Heart left ventricle (tissue), 16 donors: ENCODE results near the gene PLEKHM3. TPM values are rescaled to one million over a fixed set of nuclear protein-coding genes. Genes with fewer than 3 reads are reported as not detected.
A peak's percentile ranks its signal among the peaks of the same experiment; 100 is the strongest.

Experiments used
- ATAC-seq, 4 donors: fragments of 200-7000 bp; cut with Tn5 transposase; one replicate each; pipeline ENCODE4 v1.9.1; 2020 to 2022; ENCODE audit warnings: moderate library complexity in 4 of 4, mild to moderate bottlenecking in 3 of 4, moderate number of reproducible peaks in 1 of 4
- DNase-seq, 5 donors: peaks; one replicate each; pipeline ENCODE4 v3.0.0-alpha.2; 2020
- H3K27ac ChIP-seq, 12 donors: fragments of 200-600 bp; sonication (generic) in 4 of 12; one replicate each; pipeline versions ENCODE4 v1.5.0 to v1.8.0; 2016 to 2022; ENCODE audit warnings: mild to moderate bottlenecking in 2 of 12
- H3K27me3 ChIP-seq, 9 donors: fragments of 200-600 bp; sonication (generic) in 2 of 9; one replicate each; pipeline versions ENCODE4 v1.5.1 to v1.8.0; 2016 to 2022; ENCODE audit warnings: mild to moderate bottlenecking in 3 of 9
- H3K36me3 ChIP-seq, 9 donors: fragments of 200-600 bp; sonication (generic) in 2 of 9; one replicate each; pipeline versions ENCODE4 v1.5.0 to v1.8.0; 2018 to 2022; ENCODE audit warnings: mild to moderate bottlenecking in 2 of 9
- H3K4me1 ChIP-seq, 12 donors: fragments of 200-600 bp; sonication (generic) in 4 of 12; one replicate each; pipeline versions ENCODE4 v1.5.0 to v1.8.0; 2016 to 2022; ENCODE audit warnings: mild to moderate bottlenecking in 3 of 12
- H3K4me3 ChIP-seq, 12 donors: fragments of 200-600 bp; sonication (generic) in 4 of 12; one replicate each; pipeline versions ENCODE4 v1.5.0 to v1.8.0; 2017 to 2022; ENCODE audit warnings: mild to moderate bottlenecking in 9 of 12, moderate library complexity in 4 of 12
- H3K9me3 ChIP-seq, 12 donors: fragments of 200-600 bp; sonication (generic) in 4 of 12; one replicate each; pipeline versions ENCODE4 v1.5.0 to v1.8.0; 2016 to 2022; ENCODE audit warnings: mild to moderate bottlenecking in 1 of 12
- POLR2A ChIP-seq, 2 donors: fragments of 450-650 bp; IDR thresholded peaks; one replicate each; pipeline ENCODE4 v1.6.1; 2017; ENCODE audit warnings: antibody characterized with exemption in 2 of 2, mild to moderate bottlenecking in 2 of 2, moderate library complexity in 2 of 2
- WGBS, 4 donors: extraction: QIAGEN DNeasy Blood & Tissue Kit in 2 of 4; methylation state at CpG; one replicate each; pipeline versions ENCODE4 v1.1.5 to v1.1.7; 2013 to 2018; 5-methylcytosine and 5-hydroxymethylcytosine counted together
- intact Hi-C, 10 donors: fragments of 100-400 bp; cut with DNase I; formaldehyde crosslinking; loops; one replicate each; pipeline versions ENCODE4 v1.11.1 to v1.14.2; 2022
- polyA plus RNA-seq, 2 donors: library from polyadenylated mRNA; stranded (reverse); fragments of 200-250 nt; gene quantifications; one replicate each; pipeline ENCODE4 v1.2.3, GENCODE V29; 2013
- total RNA-seq, 9 donors: library from RNA; depleted of rRNA in 2 of 9; stranded (reverse); fragments of >200 nt in 2 of 9; fragmentation: NEBNext Ultra II Directional in 3 of 9; extraction: Animal tissue kit (Norgen Biotek cat#: 25700) in 3 of 9; gene quantifications; one replicate each; pipeline versions ENCODE4 v1.1.0 to v1.2.4, GENCODE V29; 2016 to 2023
- TF ChIP-seq, protein P1 (sequence below), 12 donors: fragments of 200-600 bp; sonication (generic) in 4 of 12; IDR thresholded peaks; one replicate each; pipeline versions ENCODE4 v1.5.0 to v1.8.0; 2018 to 2022; ENCODE audit warnings: antibody characterized with exemption in 12 of 12, mild to moderate bottlenecking in 5 of 12
- donor health status: ischemic (EF 13 %, LVEDD 7.1; RV severe dilation, severe dysfunction).
- donor health status: healthy with polysubstance abuse.
- donor health status: DM: no; HTN: yes; CAD: no.
- donor health status: DM: no; HTN: no; CAD: no.
- donor health status: ischemic (EF 25% LVEDD 6.9; RV normal size, moderate dysfunction).
- donor health status: ischemic (EF 25% LVEDD 5.7; RV mildly dilated, moderate dysfunction).
- donor health status: healthy.
- donor health status: DM: yes; HTN: yes; CAD: no.
- donor health status: ischemic (EF 35%, LVEDD 5.7; RV mildly dilated, moderate dysfunction).
- donor health status: nonischemic (EF 11% LVEDD 7.7; RV severe dilation, severe dysfunction).
- donor health status: DM: yes; HTN: yes; CAD: no.
- donor health status: PGD.
- donor health status: ischemic (EF 29% LVEDD 5.4; RV normal size, mild dysfunction).
- donor health status: nonischemic (EF 23%, LVEDD 6.1; RV moderate dilation, normal function).

PLEKHM3 gene
- total and polyA plus RNA-seq, 11 donors = 5.2 to 28.3 (median 17.0) TPM

DNA sequence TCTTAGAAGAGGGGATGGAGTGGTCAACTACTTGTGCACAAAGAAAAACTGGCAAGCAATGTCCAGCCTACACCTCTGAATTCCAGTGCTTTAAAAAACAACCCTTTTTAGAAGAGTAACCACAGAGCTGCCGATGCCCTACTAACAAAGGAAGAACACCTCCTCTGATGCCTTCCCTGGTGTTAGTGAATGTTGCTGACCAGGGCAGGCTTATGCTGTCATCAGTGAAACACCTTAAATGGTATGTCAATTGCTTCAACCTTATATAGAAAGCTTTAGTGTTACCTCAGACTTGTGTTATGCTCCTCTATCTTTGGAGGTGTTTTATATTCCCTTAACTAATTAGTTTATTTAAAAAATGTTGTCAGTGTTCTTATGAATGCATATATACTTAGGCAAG, 175.9 kb downstream of the PLEKHM3 start:
- no peaks in the 10 kb centered on the region for H3K36me3 ChIP-seq
- H3K4me3 ChIP-seq = no peak overlapping the region
- DNase-seq (no peak), ATAC-seq (no peak)
- no peak overlapping the region for H3K27ac ChIP-seq
- H3K9me3 ChIP-seq = no peaks in the 10 kb centered on the region
- H3K4me1 ChIP-seq = peaks cover 0 to 23% (median 12%) of the 10 kb centered on the region in 12 donors
- WGBS, 4 donors = 67 to 80% (median 73%) methylated on average over 1 of the region's 1 CpG
- TF ChIP-seq, protein P1, sequence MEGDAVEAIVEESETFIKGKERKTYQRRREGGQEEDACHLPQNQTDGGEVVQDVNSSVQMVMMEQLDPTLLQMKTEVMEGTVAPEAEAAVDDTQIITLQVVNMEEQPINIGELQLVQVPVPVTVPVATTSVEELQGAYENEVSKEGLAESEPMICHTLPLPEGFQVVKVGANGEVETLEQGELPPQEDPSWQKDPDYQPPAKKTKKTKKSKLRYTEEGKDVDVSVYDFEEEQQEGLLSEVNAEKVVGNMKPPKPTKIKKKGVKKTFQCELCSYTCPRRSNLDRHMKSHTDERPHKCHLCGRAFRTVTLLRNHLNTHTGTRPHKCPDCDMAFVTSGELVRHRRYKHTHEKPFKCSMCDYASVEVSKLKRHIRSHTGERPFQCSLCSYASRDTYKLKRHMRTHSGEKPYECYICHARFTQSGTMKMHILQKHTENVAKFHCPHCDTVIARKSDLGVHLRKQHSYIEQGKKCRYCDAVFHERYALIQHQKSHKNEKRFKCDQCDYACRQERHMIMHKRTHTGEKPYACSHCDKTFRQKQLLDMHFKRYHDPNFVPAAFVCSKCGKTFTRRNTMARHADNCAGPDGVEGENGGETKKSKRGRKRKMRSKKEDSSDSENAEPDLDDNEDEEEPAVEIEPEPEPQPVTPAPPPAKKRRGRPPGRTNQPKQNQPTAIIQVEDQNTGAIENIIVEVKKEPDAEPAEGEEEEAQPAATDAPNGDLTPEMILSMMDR (IDR thresholded peaks at IDR 0.05) = no peak
- TF ChIP-seq POLR2A (IDR thresholded peaks at IDR 0.05) = no peak
- intact Hi-C loops = no loop called here
- no peaks in the 10 kb centered on the region for H3K27me3 ChIP-seq

DNA sequence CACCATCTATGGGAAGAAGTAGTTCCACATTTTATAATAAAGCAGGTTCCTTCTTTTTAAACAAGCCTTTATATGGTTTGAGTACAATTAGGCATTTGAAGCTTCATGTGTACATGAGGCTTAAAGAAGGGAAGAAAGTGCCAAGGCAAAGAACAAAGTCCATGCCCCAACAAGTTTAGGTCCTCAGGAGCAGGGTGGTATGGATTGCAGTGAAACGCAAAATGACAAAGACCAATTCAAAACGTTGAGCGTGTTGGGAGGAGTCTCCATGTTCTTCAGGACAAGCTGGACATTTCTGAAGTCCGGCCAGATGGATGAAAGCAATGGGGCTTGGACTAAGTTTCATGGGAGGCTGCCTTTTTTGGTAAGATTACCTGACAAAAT, 176.8 kb downstream of the PLEKHM3 start:
- WGBS, 4 donors = 93 to 95% (median 94%) methylated on average over 4 of the region's 4 CpGs
- DNase-seq (no peak), ATAC-seq (no peak)
- H3K4me1 ChIP-seq = peaks cover 0 to 23% (median 12%) of the 10 kb centered on the region in 12 donors
- peak overlapping the region in 1 of 12 donors; percentile 14 for H3K27ac ChIP-seq
- H3K27me3 ChIP-seq = no peaks in the 10 kb centered on the region
- intact Hi-C loops = no loop called here
- H3K9me3 ChIP-seq = no peaks in the 10 kb centered on the region
- no peaks in the 10 kb centered on the region for H3K36me3 ChIP-seq
- H3K4me3 ChIP-seq = no peak overlapping the region
- no peak for TF ChIP-seq POLR2A (IDR thresholded peaks at IDR 0.05)
- TF ChIP-seq, protein P1 (IDR thresholded peaks at IDR 0.05) = no peak

DNA sequence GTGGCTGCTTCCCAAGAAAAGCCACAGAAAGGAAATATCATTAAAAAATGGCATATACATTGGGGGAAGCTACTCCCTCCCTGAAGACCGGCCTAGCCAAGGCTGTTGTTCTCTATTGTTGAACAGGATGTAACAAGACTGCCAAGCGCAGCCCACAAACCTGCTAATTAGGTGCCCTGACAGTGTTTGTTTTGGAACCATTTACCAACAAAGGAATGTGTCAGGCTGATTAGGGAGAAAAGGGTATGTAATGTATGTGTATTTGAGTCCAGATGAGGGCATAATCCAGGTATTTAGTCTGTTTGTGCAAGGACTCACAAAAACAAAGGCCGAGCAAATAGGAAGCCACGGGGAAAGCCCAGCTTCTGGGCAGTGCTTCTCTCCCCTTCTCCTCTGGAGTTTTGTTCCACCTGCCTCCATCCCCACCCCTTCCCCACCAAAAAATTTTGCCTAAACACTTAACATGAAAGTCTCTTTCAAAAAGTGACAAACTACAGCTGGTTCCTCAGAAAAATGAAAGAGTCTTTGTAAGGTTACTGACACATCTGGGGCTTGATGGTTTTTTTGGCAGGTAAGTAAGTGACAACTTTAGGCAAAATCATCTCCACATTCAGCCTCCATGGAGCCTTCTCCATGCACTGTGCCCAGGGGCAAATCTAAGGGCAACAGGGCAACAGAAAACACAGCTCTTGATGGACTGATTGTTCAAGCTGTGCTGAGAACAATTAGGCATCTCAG, 177.4 kb downstream of the PLEKHM3 start:
- Histone ChIP-seq H3K27me3 (no peaks in the 10 kb centered on the region), H3K4me3 (no peak overlapping the region), H3K4me1 (peaks cover 0 to 23% (median 12%) of the 10 kb centered on the region in 12 donors), H3K9me3 (no peaks in the 10 kb centered on the region), H3K27ac (peak overlapping the region in 6 of 12 donors; percentile 10 to 66 (median 34)), H3K36me3 (no peaks in the 10 kb centered on the region)
- intact Hi-C loops = no loop called here
- WGBS, 4 donors = 49 to 67% (median 61%) methylated on average over 4 of the region's 4 CpGs
- DNase-seq (peak in 4 of 5 donors; percentile 37 to 43 (median 42)), ATAC-seq (peak; percentile 58 to 86 (median 76))
- TF ChIP-seq, protein P1 (IDR thresholded peaks at IDR 0.05) = no peak
- TF ChIP-seq POLR2A (IDR thresholded peaks at IDR 0.05) = no peak

DNA sequence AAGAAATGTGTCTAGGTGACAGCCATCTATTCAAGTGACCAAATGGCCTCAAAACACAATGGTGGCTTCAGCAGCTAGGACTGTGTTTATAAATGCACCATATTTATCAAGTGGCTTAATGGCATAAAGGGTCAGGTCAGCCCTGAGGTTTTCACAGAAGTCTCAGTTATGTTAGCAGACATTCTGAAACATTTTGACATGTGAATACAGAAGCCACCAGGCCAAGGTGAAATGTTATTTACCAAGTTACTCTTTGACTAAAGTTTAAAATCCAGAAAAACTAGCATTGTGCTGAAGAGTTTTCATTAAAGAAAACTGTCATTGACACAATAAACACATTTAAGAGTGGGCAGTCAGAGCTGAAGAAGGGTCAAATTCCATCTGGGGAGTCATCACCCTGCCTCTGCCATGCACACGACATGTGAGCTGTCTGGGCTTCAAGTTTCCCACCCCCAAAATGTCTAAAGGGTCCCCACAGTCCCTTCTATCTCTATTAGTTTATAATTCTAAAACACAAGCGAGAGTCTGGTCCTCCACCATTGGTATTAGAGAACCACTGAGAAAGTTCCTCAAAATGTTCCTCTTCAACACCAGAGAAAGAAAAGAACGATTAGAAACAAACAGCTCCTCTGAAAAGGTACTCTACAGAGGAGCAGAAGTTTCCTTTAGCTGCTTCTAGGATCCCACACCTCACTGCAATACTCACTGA, 178.1 kb downstream of the PLEKHM3 start:
- H3K27ac ChIP-seq = peak overlapping the region in 6 of 12 donors; percentile 10 to 66 (median 35)
- H3K4me1 ChIP-seq = peaks cover 0 to 23% (median 12%) of the 10 kb centered on the region in 12 donors
- no peak for ATAC-seq
- no peak for TF ChIP-seq POLR2A (IDR thresholded peaks at IDR 0.05)
- TF ChIP-seq, protein P1 (IDR thresholded peaks at IDR 0.05) = no peak
- DNase-seq = no peak
- no peaks in the 10 kb centered on the region for H3K27me3 ChIP-seq
- intact Hi-C loops = no loop called here
- H3K4me3 ChIP-seq = no peak overlapping the region
- no peaks in the 10 kb centered on the region for H3K36me3 ChIP-seq
- H3K9me3 ChIP-seq = no peaks in the 10 kb centered on the region
- 63 to 72% (median 71%) methylated on average over 3 of the region's 3 CpGs for WGBS, 4 donors
